GM18507 (cell line): ENCODE data around the gene EFR3B.
"Not testable (repeated sequence)": the region's sequence is repeated elsewhere in the genome, so short reads cannot be mapped to it uniquely, and the experiment has no call there.

ENCODE experiments used
- DNase-seq: peaks from one replicate; pipeline ENCODE4 v3.0.0; 2011; ENCODE audit warnings: low read depth; ENCODE audit not compliant: insufficient read length; ENCODE audit errors: extremely low spot score
- FAIRE-seq: peaks from 2 replicates; lab custom pipeline; 2011; peaks lifted over from hg19 to GRCh38; lab: Jason Lieb, UNC

The EFR3B gene

DNA sequence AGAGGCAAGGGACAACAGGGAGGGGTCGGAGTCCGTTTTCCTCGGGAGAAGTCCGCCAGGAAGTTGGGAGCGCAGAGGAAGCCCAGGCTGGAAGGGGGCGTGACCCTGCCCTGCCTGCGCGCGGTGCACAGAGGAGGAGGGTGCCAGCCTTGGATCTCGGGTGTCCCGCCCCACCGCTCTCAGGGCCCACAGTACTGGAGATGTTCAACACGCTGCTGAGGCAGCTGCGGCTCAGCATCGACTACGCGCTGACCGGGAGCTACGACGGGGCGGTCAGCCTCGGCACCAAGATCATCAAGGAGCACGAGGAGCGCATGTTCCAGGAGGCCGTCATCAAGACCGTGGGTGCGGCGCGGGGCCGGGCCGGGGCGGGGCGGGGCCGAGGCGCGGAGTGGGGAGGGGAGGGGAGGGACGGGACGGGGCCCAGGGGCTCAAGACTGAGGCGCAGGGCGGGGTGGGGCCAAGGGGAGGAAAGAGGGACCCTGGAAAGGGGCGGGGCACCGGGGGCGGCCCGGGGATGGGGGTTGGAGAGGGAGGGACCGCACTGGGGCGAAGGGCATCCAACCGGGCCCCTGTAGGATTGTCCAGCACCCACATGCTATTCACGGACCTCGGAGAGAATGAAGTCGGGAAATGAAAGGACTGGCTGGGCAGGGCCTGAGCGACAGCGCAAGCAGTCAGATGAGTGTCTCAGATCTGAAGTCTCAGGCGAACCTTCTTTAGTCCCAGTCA, 89.9 kb downstream of the EFR3B start:
- DNase-seq (no peak), FAIRE-seq (no peak)

GRCh38 chr2:25132299-25132635, 90.4 kb downstream of the EFR3B start:
- FAIRE-seq (no peak), DNase-seq (no peak)

GRCh38 chr2:25132693-25133092, 90.8 kb downstream of the EFR3B start:
- FAIRE-seq: no peak
- DNase-seq: no peak

DNA sequence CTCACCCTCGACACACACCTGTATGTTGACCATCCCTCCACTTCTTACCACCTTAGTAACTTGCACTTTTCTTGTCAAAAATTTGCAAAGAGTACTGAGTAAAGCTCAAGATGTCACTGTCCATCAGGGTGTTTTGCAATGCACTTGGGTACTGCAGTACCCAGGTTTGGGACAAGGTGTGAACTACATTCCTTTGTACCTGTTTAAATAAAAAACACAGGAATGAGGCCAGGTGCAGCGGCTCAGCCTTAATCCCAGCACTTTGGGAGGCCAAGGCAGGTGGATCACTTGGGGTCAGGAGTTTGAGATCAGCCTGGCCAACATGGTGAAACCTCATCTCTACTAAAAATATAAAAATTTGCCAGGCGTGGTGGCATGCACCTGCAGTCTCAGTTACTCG, 98.7 kb downstream of the EFR3B start:
- FAIRE-seq, DNase-seq: not testable (repeated sequence)

- no peak for FAIRE-seq
- DNase-seq: no peak
Observed at GRCh38 chr2:25141120-25141519, 99.2 kb downstream of the EFR3B start.

DNA sequence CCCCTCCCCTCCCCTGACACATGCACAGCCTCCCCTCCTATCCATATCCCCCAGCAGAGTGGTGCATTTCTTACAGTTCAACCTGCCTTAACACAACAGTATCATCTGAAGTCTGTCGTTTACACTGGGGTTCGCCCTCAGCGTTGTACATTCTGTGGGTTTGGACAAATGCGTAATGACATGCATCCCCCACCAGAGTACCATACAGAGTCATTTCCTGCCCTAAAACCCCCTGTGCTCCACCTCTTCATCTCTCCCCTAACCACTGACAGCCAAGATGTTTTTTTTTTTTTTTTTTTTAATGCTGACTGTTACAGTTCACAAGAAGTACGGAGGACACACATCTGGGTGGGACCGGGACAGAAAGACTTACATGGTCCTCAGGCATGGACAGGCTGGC, 103.9 kb downstream of the EFR3B start:
- no peak for DNase-seq
- FAIRE-seq: no peak

GRCh38 chr2:25146896-25147295, 105.0 kb downstream of the EFR3B start:
- FAIRE-seq: no peak

DNA sequence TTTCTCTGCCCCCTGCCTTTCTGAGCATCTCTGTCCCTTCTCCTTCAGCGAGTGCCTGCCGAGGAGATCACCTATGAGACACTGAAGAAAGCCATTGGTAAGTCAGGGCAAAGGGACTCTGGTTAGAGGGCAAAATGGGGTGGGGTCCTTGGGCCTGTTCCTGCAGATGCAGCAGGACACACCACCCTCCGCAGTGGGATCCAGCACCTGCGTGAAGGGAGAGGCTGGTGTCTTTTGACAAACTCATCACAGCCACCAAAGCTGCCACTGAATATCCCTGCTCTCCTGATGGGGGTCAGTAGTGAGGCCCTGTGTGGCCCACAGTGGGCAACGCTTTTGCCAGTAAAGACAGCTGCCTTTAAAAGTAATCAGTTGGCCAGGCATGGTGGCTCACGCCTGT, 107.8 kb downstream of the EFR3B start:
- DNase-seq: no peak
- no peak for FAIRE-seq

More at GRCh38 chr2:25146896-25147295, 105.0 kb downstream of the EFR3B start:
- no peak for DNase-seq

DNA sequence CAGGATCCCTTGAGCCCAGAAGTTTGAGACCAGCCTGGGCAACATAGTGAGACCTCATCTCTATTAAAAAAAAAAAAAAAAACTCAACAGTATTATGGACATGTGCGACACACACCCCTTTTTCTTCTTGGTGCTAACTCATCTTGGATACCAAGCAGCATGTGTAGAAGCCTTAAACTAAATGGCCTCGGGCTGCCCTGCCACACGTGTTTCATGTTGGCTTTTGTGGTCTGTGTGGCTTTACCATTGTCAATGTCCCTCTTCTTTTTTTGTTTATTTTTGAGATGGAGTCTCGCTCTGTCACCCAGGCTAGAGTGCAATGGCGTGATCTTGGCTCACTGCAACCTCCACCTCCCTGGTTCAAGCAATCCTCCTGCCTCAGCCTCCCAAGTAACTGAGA, 109.1 kb downstream of the EFR3B start:
- FAIRE-seq: not testable (repeated sequence)

GRCh38 chr2:25151718-25152117, 109.8 kb downstream of the EFR3B start:
- FAIRE-seq: no peak

More for the DNA sequence above, 109.1 kb downstream of the EFR3B start:
- not testable (repeated sequence) for DNase-seq

GRCh38 chr2:25155401-25155800, 113.5 kb downstream of the EFR3B start:
- DNase-seq: no peak
- FAIRE-seq: no peak

More at GRCh38 chr2:25151718-25152117, 109.8 kb downstream of the EFR3B start:
- no peak for DNase-seq

GRCh38 chr2:25158096-25158852, 116.4 kb downstream of the EFR3B start:
- DNase-seq: no peak
- FAIRE-seq: no peak

- FAIRE-seq: no peak
Observed at GRCh38 chr2:25159949-25160348, 118.1 kb downstream of the EFR3B start.

GRCh38 chr2:25160376-25160775, 118.5 kb downstream of the EFR3B start:
- no peak for DNase-seq
- FAIRE-seq: no peak

More at GRCh38 chr2:25159949-25160348, 118.1 kb downstream of the EFR3B start:
- DNase-seq: no peak

DNA sequence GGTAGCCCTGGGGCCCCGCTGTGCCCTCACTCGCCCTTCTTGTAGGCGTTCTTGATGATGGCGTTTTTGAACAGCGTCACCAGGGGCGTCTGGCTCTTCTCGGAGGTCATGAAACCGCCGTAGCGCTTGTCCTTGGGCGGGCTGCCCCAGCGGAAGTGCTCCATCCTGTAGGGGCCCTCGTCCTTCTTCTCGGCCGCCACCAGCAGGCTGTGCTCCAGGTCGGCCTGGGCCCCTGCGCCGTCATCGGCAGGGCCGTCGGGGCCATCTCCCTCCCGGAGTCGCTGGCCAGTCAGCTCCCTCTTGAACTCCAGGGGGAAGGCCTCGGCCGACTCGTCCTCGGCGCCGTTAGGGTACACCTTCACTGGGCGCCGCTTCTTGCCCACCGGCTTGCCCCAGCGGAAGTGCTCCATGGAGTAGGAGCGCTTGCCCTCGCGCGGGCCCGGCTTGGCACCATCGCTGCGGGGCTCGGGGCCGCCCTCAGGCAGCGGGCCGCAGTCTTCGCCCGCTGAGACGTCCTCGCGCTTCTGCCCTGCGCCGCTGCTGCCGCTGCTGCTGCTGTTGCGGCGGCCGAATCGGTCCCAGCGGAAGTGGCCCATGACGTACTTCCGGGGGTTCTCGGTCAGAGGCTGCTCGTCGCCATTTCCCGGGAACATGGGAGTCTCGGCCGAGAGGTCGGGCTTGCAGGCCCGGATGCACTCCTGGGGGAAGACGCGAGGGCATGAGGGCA, 119.3 kb downstream of the EFR3B start:
- DNase-seq (no peak), FAIRE-seq (no peak)

GRCh38 chr2:25162061-25162460, 120.2 kb downstream of the EFR3B start:
- DNase-seq, FAIRE-seq: not testable (repeated sequence)

DNA sequence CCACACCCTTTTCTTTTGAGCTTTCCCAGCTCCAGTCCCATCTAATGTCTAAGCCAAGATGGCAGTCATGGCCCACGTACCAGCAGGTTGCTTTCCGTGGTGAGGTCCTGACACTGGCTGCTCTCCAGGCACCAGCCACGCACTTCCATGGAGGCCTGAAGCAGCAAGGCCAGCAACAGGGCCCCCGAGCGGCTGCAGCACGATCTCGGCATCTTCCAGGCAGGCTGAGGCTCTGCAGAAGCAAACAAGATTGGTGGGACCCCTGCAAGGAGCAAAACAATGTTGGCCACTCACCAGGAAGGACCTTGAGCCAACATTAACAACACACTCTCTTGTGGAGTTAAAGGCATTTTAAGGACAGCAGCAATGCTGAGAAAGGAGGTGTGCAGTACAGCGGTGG, 122.7 kb downstream of the EFR3B start:
- DNase-seq: no peak

GRCh38 chr2:25165992-25166875, 124.4 kb downstream of the EFR3B start:
- FAIRE-seq (peak; percentile 95), DNase-seq (peak; percentile 65)

More for the DNA sequence above, 122.7 kb downstream of the EFR3B start:
- no peak for FAIRE-seq
